ENCODE data around the gene NRXN3. TPM values are rescaled to one million over a fixed set of nuclear protein-coding genes. Genes with fewer than 3 reads are reported as not detected.

Gene NRXN3
- polyA plus RNA-seq, 1 donor (not counting 4 experiments of a cell fraction or from before 2014, with no cell fraction given), result 0.89 TPM

GRCh38 chr14:79730953-79731352, 1560.8 kb downstream of the NRXN3 start:
- Histone ChIP-seq H4K20me1 (ENCODE audit: control insufficient read depth, extremely low read depth, insufficient read depth, low read length) (no peaks in the 10 kb centered on the region), H3K4me3 (ENCODE audit: control insufficient read depth in 2 of 3, extremely low read depth in 1 of 3, insufficient read depth in 2 of 3, low read depth in 1 of 3, low read length in 3 of 3) (no peak overlapping the region), H3K27me3 (ENCODE audit: control insufficient read depth, extremely low read depth, insufficient read depth, low read length) (no peaks in the 10 kb centered on the region), H3K9ac (ENCODE audit: control insufficient read depth, extremely low read depth, insufficient read depth, low read length) (no peak overlapping the region), H2AFZ (ENCODE audit: control insufficient read depth, low read length) (no peak overlapping the region), H3K79me2 (ENCODE audit: control insufficient read depth, insufficient read depth, low read length) (no peaks in the 10 kb centered on the region), H3K9me3 (ENCODE audit: control insufficient read depth, low read depth, low read length) (no peaks in the 10 kb centered on the region), H3K4me2 (ENCODE audit: control insufficient read depth, extremely low read depth, insufficient read depth, low read depth, low read length) (no peak overlapping the region), H3K9me1 (ENCODE audit: control insufficient read depth, extremely low read depth, insufficient read depth, low read length) (no peaks in the 10 kb centered on the region), H3K27ac (ENCODE audit: control insufficient read depth, insufficient read depth, low read length) (no peak overlapping the region), H3K4me1 (ENCODE audit: control insufficient read depth, extremely low read depth, insufficient read depth, low read length) (no peaks in the 10 kb centered on the region), H3K36me3 (ENCODE audit: control insufficient read depth in 2 of 2, extremely low read depth in 1 of 2, insufficient read depth in 2 of 2, low read length in 2 of 2) (no peaks in the 10 kb centered on the region)
- dilution Hi-C loops (cut with MboI; ENCODE audit: extremely low pct_ligation_motif_present, low sequenced_read_pairs), result no loop called here
- TF ChIP-seq EZH2 (IDR thresholded peaks at IDR 0.05; ENCODE audit: low read length), result no peak
- TF ChIP-seq CTCF (optimal IDR thresholded peaks at IDR 0.05 in 1 of 3, IDR thresholded peaks at IDR 0.05 in 1 of 3, conservative IDR thresholded peaks at IDR 0.05 in 1 of 3; ENCODE audit: extremely low read depth in 1 of 3, insufficient read depth in 2 of 3, low read length in 3 of 3), result no peak
- no peak for DNase-seq (ENCODE audit: low read depth, low spot score)
- FAIRE-seq, result no peak

GRCh38 chr14:79732911-79733655, 1562.9 kb downstream of the NRXN3 start:
- DNase-seq (ENCODE audit: low read depth, low spot score) (no peak), FAIRE-seq (no peak)
- H3K4me2 ChIP-seq (ENCODE audit: control insufficient read depth, extremely low read depth, insufficient read depth, low read depth, low read length), result no peak overlapping the region
- dilution Hi-C loops (cut with MboI; ENCODE audit: extremely low pct_ligation_motif_present, low sequenced_read_pairs), result no loop called here
- no peak overlapping the region for H2AFZ ChIP-seq (ENCODE audit: control insufficient read depth, low read length)
- no peak overlapping the region for H3K4me3 ChIP-seq (ENCODE audit: control insufficient read depth in 2 of 3, extremely low read depth in 1 of 3, insufficient read depth in 2 of 3, low read depth in 1 of 3, low read length in 3 of 3)
- no peaks in the 10 kb centered on the region for H3K4me1 ChIP-seq (ENCODE audit: control insufficient read depth, extremely low read depth, insufficient read depth, low read length)
- H3K9me1 ChIP-seq (ENCODE audit: control insufficient read depth, extremely low read depth, insufficient read depth, low read length), result no peaks in the 10 kb centered on the region
- no peaks in the 10 kb centered on the region for H3K27me3 ChIP-seq (ENCODE audit: control insufficient read depth, extremely low read depth, insufficient read depth, low read length)
- H3K36me3 ChIP-seq (ENCODE audit: control insufficient read depth in 2 of 2, extremely low read depth in 1 of 2, insufficient read depth in 2 of 2, low read length in 2 of 2), result no peaks in the 10 kb centered on the region
- TF ChIP-seq EZH2 (IDR thresholded peaks at IDR 0.05; ENCODE audit: low read length) (no peak), CTCF (optimal IDR thresholded peaks at IDR 0.05 in 1 of 3, IDR thresholded peaks at IDR 0.05 in 1 of 3, conservative IDR thresholded peaks at IDR 0.05 in 1 of 3; ENCODE audit: extremely low read depth in 1 of 3, insufficient read depth in 2 of 3, low read length in 3 of 3) (no peak)
- H3K79me2 ChIP-seq (ENCODE audit: control insufficient read depth, insufficient read depth, low read length), result no peaks in the 10 kb centered on the region
- H3K9me3 ChIP-seq (ENCODE audit: control insufficient read depth, low read depth, low read length), result no peaks in the 10 kb centered on the region
- no peaks in the 10 kb centered on the region for H4K20me1 ChIP-seq (ENCODE audit: control insufficient read depth, extremely low read depth, insufficient read depth, low read length)
- no peak overlapping the region for H3K9ac ChIP-seq (ENCODE audit: control insufficient read depth, extremely low read depth, insufficient read depth, low read length)
- H3K27ac ChIP-seq (ENCODE audit: control insufficient read depth, insufficient read depth, low read length), result no peak overlapping the region
